IMR-90 (cell line): Measurements from ENCODE around the gene BRME1. TPM values are rescaled to one million over a fixed set of nuclear protein-coding genes. Genes with fewer than 3 reads are reported as not detected.

Source experiments
- ATAC-seq: fragments of 200-7000 bp; cut with Tn5 transposase; 2 replicates; pipeline ENCODE4 v1.9.1; 2020; ENCODE audit warnings: low read depth, mild to moderate bottlenecking, moderate library complexity
- BruUV-seq: library from RNA; stranded (reverse); fragments of 400-500 nt; replicated peaks from 2 replicates; lab custom pipeline; 2021; lab: Mats Ljungman, UMichigan
- CTCF ChIA-PET: fragments of 300-600 bp; formaldehyde crosslinking; extraction: SDS; loops from one replicate; lab custom pipeline; 2021; ENCODE audit warnings: antibody characterized with exemption; lab: Yijun Ruan, JAX
- POLR2A ChIA-PET: fragments of 300-600 bp; sonication (Branson Sonifier 250); formaldehyde crosslinking; loops from one replicate; lab custom pipeline; 2022; ENCODE audit warnings: antibody characterized with exemption; ENCODE audit not compliant: unreplicated experiment; lab: Charles Lee
- DNase-seq: peaks from one replicate; pipeline ENCODE4 v3.0.0; 2013
- H2AFZ ChIP-seq: replicated peaks from 2 replicates; pipeline ENCODE3; 2013; ENCODE audit warnings: low read length, mild to moderate bottlenecking; ENCODE audit not compliant: poor library complexity
- H2AK5ac ChIP-seq: 2 replicates; pipeline ENCODE4 v1.6.1; 2013; ENCODE audit warnings: low read depth, low read length, inconsistent platforms
- H2AK9ac ChIP-seq: replicated peaks from 2 replicates; pipeline ENCODE3; 2013; ENCODE audit warnings: mild to moderate bottlenecking, low read depth, low read length, moderate library complexity; ENCODE audit not compliant: poor library complexity
- H2BK120ac ChIP-seq: 2 replicates; pipeline ENCODE4 v1.6.1; 2013; ENCODE audit warnings: low read depth, low read length, inconsistent platforms
- H2BK15ac ChIP-seq: 3 replicates; pipeline ENCODE4 v1.6.1; 2013; ENCODE audit warnings: low read depth, low read length, inconsistent platforms
- H2BK20ac ChIP-seq: 2 replicates; pipeline ENCODE4 v1.6.1; 2013; ENCODE audit warnings: low read depth, mild to moderate bottlenecking, inconsistent platforms, low read length, moderate library complexity
- H2BK5ac ChIP-seq: 2 replicates; pipeline ENCODE4 v1.6.1; 2013; ENCODE audit warnings: mild to moderate bottlenecking, low read depth, low read length, inconsistent platforms; ENCODE audit not compliant: poor library complexity, severe bottlenecking
- H3K14ac ChIP-seq: replicated peaks from 2 replicates; pipeline ENCODE4 v1.6.1; 2013; ENCODE audit warnings: low read depth, low read length, inconsistent platforms
- H3K18ac ChIP-seq: 2 replicates; pipeline ENCODE4 v1.6.1; 2013; ENCODE audit warnings: low read depth, low read length, control low read depth
- H3K23ac ChIP-seq: 2 replicates; pipeline ENCODE4 v1.6.1; 2013; ENCODE audit warnings: low read depth, low read length, inconsistent platforms
- H3K27ac ChIP-seq: 2 replicates; pipeline ENCODE4 v1.5.1; 2013; ENCODE audit warnings: mild to moderate bottlenecking, control low read depth, low read length; ENCODE audit not compliant: insufficient read depth
- H3K27me3 ChIP-seq: 2 replicates; pipeline ENCODE4 v1.6.1; 2013; ENCODE audit warnings: low read length; ENCODE audit not compliant: control insufficient read depth, insufficient read depth
- H3K36me3 ChIP-seq: 2 replicates; pipeline ENCODE4 v1.6.1; 2013; ENCODE audit warnings: low read length, mixed read lengths; ENCODE audit not compliant: control insufficient read depth, insufficient read depth
- H3K4ac ChIP-seq: 2 replicates; pipeline ENCODE4 v1.6.1; 2013; ENCODE audit warnings: low read depth, low read length, inconsistent platforms
- H3K4me1 ChIP-seq: 2 replicates; pipeline ENCODE4 v1.6.1; 2013; ENCODE audit warnings: low read length, mixed read lengths; ENCODE audit not compliant: control insufficient read depth, insufficient read depth
- H3K4me2 ChIP-seq: 2 replicates; pipeline ENCODE4 v1.6.1; 2013; ENCODE audit warnings: low read depth, mild to moderate bottlenecking, control low read depth, low read length, moderate library complexity
- H3K4me3 ChIP-seq: 2 replicates; pipeline ENCODE4 v1.5.1; 2013; ENCODE audit warnings: low read depth, mild to moderate bottlenecking, control low read depth, low read length, moderate library complexity; ENCODE audit not compliant: insufficient read depth
- H3K56ac ChIP-seq: 2 replicates; pipeline ENCODE4 v1.6.1; 2013; ENCODE audit warnings: low read length, inconsistent platforms; ENCODE audit not compliant: insufficient read depth; ENCODE audit errors: extremely low read depth
- H3K79me1 ChIP-seq, 2 experiments: 2 replicates each; pipeline ENCODE4 v1.6.1; 2013; ENCODE audit warnings: low read length in 2 of 2, inconsistent platforms in 1 of 2, low read depth in 1 of 2
- H3K9ac ChIP-seq: 2 replicates; pipeline ENCODE4 v1.6.1; 2013; ENCODE audit warnings: low read depth, low read length, control low read depth
- H3K9me1 ChIP-seq: 2 replicates; pipeline ENCODE4 v1.6.1; 2013; ENCODE audit warnings: low read length, inconsistent platforms; ENCODE audit not compliant: insufficient read depth
- H3K9me3 ChIP-seq: 2 replicates; pipeline ENCODE4 v1.6.1; 2013; ENCODE audit warnings: low read length; ENCODE audit not compliant: control insufficient read depth, insufficient read depth
- H4K20me1 ChIP-seq: 2 replicates; pipeline ENCODE4 v1.6.1; 2013; ENCODE audit warnings: low read length, inconsistent platforms; ENCODE audit not compliant: insufficient read depth
- H4K5ac ChIP-seq: 2 replicates; pipeline ENCODE4 v1.6.1; 2013; ENCODE audit warnings: mild to moderate bottlenecking, low read depth, low read length, control low read depth
- H4K8ac ChIP-seq, 2 experiments: 2 replicates each; pipeline ENCODE4 v1.6.1; 2013; ENCODE audit warnings: low read depth in 2 of 2, low read length in 2 of 2, control low read depth in 1 of 2, inconsistent platforms in 1 of 2
- H4K91ac ChIP-seq: 2 replicates; pipeline ENCODE4 v1.6.1; 2013; ENCODE audit warnings: low read depth, low read length, inconsistent platforms; ENCODE audit not compliant: insufficient read depth
- BHLHE40 ChIP-seq: fragments of 150-350 bp; IDR thresholded peaks from 2 replicates; pipeline ENCODE4 v1.6.1; 2016; ENCODE audit warnings: mild to moderate bottlenecking, low read depth, low read length
- CHD1 ChIP-seq: IDR thresholded peaks from 2 replicates; pipeline ENCODE4 v1.6.1; 2012; ENCODE audit warnings: low read depth, low read length, improper control_type of control experiment
- FOS ChIP-seq: fragments of 150-350 bp; IDR thresholded peaks from 2 replicates; pipeline ENCODE4 v1.6.1; 2016; ENCODE audit warnings: low read depth, low read length
- MAZ ChIP-seq: IDR thresholded peaks from 2 replicates; pipeline ENCODE4 v1.6.1; 2012; ENCODE audit warnings: low read depth, mild to moderate bottlenecking, low read length, improper control_type of control experiment, moderate library complexity, borderline replicate concordance
- MXI1 ChIP-seq: IDR thresholded peaks from 2 replicates; pipeline ENCODE4 v1.6.1; 2012; ENCODE audit warnings: low read depth, mild to moderate bottlenecking, low read length, moderate library complexity, borderline replicate concordance
- NFE2L2 ChIP-seq: fragments of 150-350 bp; IDR thresholded peaks from 2 replicates; pipeline ENCODE4 v1.6.1; 2016; ENCODE audit warnings: low read depth, mild to moderate bottlenecking, low read length
- POLR2A ChIP-seq: IDR thresholded peaks from 2 replicates; pipeline ENCODE4 v1.6.1; 2012; ENCODE audit warnings: mild to moderate bottlenecking, low read depth, low read length
- RAD21 ChIP-seq: IDR thresholded peaks from 2 replicates; pipeline ENCODE4 v1.6.1; 2012; ENCODE audit warnings: low read length, improper control_type of control experiment
- RFX5 ChIP-seq: IDR thresholded peaks from 2 replicates; pipeline ENCODE4 v1.8.0; 2012; ENCODE audit warnings: low read depth, mild to moderate bottlenecking, low read length, moderate library complexity
- SMC3 ChIP-seq: fragments of 150-350 bp; IDR thresholded peaks from 2 replicates; pipeline ENCODE4 v1.6.1; 2016; ENCODE audit warnings: low read depth, mild to moderate bottlenecking, antibody characterized with exemption, low read length, moderate library complexity
- WGBS, 2 experiments: methylation state at CpG; one replicate each; pipeline versions ENCODE4 v1.1.5 to v1.1.7; 2013; ENCODE audit warnings: missing lambda C conversion rate in 2 of 2; ENCODE audit not compliant: insufficient read length in 1 of 2; ENCODE audit errors: extremely low coverage in 2 of 2; 5-methylcytosine and 5-hydroxymethylcytosine counted together
- dilution Hi-C: fragments of 300-500 bp; cut with HindIII; formaldehyde crosslinking; loops from one replicate; pipeline ENCODE4 v1.14.3; 2018; ENCODE audit warnings: low sequenced_read_pairs; ENCODE audit not compliant: unreplicated experiment
- in situ Hi-C: fragments of 300-500 bp; cut with MboI; formaldehyde crosslinking; loops from 3 replicates; pipeline ENCODE4 v1.14.3; 2019; ENCODE audit warnings: low sequenced_read_pairs, inconsistent platforms, mixed read lengths
- intact Hi-C: fragments of 100-400 bp; cut with micrococcal nuclease; formaldehyde crosslinking; loops from 2 replicates; pipeline ENCODE4 v1.10.0; 2022
- polyA plus RNA-seq, 3 experiments: library from polyadenylated mRNA; depleted of rRNA; stranded (reverse); fragments of >200 nt; gene quantifications; 2 replicates each; pipeline ENCODE4 v1.2.3, GENCODE V29; 2012; ENCODE audit warnings: low replicate concordance in 1 of 3
- total RNA-seq: library from RNA; depleted of rRNA; stranded (reverse); fragments of >200 nt; gene quantifications from 2 replicates; pipeline ENCODE4 v1.2.3, GENCODE V29; 2012
- TF ChIP-seq, protein P1 (sequence below): conservative IDR thresholded peaks from 2 replicates; pipeline ENCODE4 v1.5.1; 2012; ENCODE audit warnings: mild to moderate bottlenecking, low read depth, low read length, improper control_type of control experiment
- TF ChIP-seq, protein P2 (sequence below): fragments of 150-350 bp; IDR thresholded peaks from 2 replicates; pipeline ENCODE4 v1.6.1; 2016; ENCODE audit warnings: low read depth, mild to moderate bottlenecking, low read length, moderate library complexity, borderline replicate concordance

Gene BRME1
- total and polyA plus RNA-seq, 2 of the 4 experiments (the other 2 are of a cell fraction) = 0.18 to 0.38 TPM

DNA sequence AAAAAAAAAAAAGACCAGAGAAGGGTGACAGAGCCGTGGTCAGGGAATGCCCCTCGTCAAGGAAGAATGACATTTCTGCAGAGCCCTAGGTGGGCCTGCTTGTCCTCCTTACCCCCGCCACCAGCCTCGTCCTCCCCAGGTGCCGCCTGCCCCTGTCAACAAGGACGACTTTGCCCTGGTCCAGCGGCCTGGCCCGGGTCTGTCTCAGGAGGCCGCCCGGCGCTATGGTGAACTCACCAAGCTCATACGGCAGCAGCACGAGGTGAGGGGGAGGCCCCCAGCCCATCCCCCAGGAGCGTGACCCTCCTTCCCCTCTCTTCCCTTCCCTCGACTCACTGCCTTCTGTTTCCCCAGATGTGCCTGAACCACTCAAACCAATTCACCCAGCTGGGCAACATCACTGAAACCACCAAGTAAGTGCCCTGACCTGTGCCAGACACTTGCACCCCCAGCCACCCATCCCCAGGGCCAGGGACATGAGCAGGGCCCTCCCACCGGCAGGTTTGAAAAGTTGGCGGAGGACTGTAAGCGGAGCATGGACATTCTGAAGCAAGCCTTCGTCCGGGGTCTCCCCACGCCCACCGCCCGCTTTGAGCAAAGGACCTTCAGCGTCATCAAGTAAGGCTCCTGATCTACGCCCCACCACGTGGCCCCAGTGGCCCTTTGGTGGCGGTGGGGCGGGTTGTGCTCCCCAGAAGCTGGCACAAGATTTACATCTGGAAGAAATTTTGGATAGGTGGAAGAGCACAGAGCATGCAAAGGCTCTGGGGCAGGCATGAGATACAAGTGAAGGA is 17.5 kb upstream of the BRME1 start:
- Histone ChIP-seq H3K4me2 (no peak overlapping the region), H4K91ac (no peak overlapping the region), H2AFZ (no peak overlapping the region), H3K18ac (no peak overlapping the region), H2AK9ac (no peak overlapping the region), H3K9me3 (peaks cover 4% of the 10 kb centered on the region), H3K27me3 (no peaks in the 10 kb centered on the region), H3K23ac (no peak overlapping the region), H3K36me3 (peaks cover 64% of the 10 kb centered on the region), H3K9ac (no peak overlapping the region), H3K9me1 (no peaks in the 10 kb centered on the region), H3K79me1 (no peaks in the 10 kb centered on the region), H4K20me1 (no peaks in the 10 kb centered on the region), H4K8ac (no peak overlapping the region), H3K4me3 (no peak overlapping the region), H3K4ac (no peak overlapping the region), H2AK5ac (no peak overlapping the region), H4K5ac (no peak overlapping the region), H3K56ac (no peak overlapping the region), H2BK20ac (no peak overlapping the region), H3K4me1 (no peaks in the 10 kb centered on the region), H3K27ac (no peak overlapping the region), H3K14ac (no peak overlapping the region), H2BK15ac (no peak overlapping the region), H2BK5ac (no peak overlapping the region), H2BK120ac (no peak overlapping the region)
- intact Hi-C loops = no loop called here
- TF ChIP-seq MXI1 (no peak), BHLHE40 (no peak), RFX5 (no peak), MAZ (no peak), POLR2A (no peak), SMC3 (no peak), RAD21 (no peak), FOS (no peak), NFE2L2 (no peak), CHD1 (no peak)
- TF ChIP-seq, protein P1, sequence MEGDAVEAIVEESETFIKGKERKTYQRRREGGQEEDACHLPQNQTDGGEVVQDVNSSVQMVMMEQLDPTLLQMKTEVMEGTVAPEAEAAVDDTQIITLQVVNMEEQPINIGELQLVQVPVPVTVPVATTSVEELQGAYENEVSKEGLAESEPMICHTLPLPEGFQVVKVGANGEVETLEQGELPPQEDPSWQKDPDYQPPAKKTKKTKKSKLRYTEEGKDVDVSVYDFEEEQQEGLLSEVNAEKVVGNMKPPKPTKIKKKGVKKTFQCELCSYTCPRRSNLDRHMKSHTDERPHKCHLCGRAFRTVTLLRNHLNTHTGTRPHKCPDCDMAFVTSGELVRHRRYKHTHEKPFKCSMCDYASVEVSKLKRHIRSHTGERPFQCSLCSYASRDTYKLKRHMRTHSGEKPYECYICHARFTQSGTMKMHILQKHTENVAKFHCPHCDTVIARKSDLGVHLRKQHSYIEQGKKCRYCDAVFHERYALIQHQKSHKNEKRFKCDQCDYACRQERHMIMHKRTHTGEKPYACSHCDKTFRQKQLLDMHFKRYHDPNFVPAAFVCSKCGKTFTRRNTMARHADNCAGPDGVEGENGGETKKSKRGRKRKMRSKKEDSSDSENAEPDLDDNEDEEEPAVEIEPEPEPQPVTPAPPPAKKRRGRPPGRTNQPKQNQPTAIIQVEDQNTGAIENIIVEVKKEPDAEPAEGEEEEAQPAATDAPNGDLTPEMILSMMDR = no peak
- TF ChIP-seq, protein P2, sequence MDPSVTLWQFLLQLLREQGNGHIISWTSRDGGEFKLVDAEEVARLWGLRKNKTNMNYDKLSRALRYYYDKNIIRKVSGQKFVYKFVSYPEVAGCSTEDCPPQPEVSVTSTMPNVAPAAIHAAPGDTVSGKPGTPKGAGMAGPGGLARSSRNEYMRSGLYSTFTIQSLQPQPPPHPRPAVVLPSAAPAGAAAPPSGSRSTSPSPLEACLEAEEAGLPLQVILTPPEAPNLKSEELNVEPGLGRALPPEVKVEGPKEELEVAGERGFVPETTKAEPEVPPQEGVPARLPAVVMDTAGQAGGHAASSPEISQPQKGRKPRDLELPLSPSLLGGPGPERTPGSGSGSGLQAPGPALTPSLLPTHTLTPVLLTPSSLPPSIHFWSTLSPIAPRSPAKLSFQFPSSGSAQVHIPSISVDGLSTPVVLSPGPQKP = no peak
- WGBS, 2 experiments = 94% methylated on average over 16 of the region's 28 CpGs; no CpG with 5 or more reads in 1 of the 2 experiments
- ATAC-seq = no peak
- no TSS peak for BruUV-seq
- CTCF ChIA-PET = no interaction called here
- in situ Hi-C loops = no loop called here
- DNase-seq = no peak
- POLR2A ChIA-PET = no interaction called here
- dilution Hi-C loops = no loop called here
